Stimulated activated memory B cell treated with anti-CD40 and anti-IgM and Interleukin-4, amounts not matched to agents 10 μg/mL and 1 μg/mL and 100 μg/mL, for 72 hours (primary cell): ENCODE measurements around the gene CEP250.
A peak's percentile ranks its signal among the peaks of the same experiment; 100 is the strongest.
"Not testable (repeated sequence)": the region's sequence is repeated elsewhere in the genome, so short reads cannot be mapped to it uniquely, and the experiment has no call there.

Experiments used
- ATAC-seq: fragments of 150-1000 bp; cut with Tn5 transposase; 2 replicates; pipeline ENCODE4 v1.10.0; 2021
- H3K27ac Mint-ChIP-seq: one replicate; pipeline ENCODE4 v1.8.0; 2022; ENCODE audit warnings: mild to moderate bottlenecking, mixed read lengths
- H3K27me3 Mint-ChIP-seq: one replicate; pipeline ENCODE4 v1.8.0; 2022; ENCODE audit warnings: mixed read lengths
- H3K36me3 Mint-ChIP-seq: one replicate; pipeline ENCODE4 v1.8.0; 2022; ENCODE audit warnings: mixed read lengths
- H3K4me1 Mint-ChIP-seq: one replicate; pipeline ENCODE4 v1.8.0; 2022; ENCODE audit warnings: mixed read lengths
- H3K4me3 Mint-ChIP-seq: one replicate; pipeline ENCODE4 v1.8.0; 2022; ENCODE audit warnings: mild to moderate bottlenecking, moderate library complexity, mixed read lengths
- H3K9me3 Mint-ChIP-seq: one replicate; pipeline ENCODE4 v1.8.0; 2022; ENCODE audit warnings: mixed read lengths

Gene CEP250

DNA sequence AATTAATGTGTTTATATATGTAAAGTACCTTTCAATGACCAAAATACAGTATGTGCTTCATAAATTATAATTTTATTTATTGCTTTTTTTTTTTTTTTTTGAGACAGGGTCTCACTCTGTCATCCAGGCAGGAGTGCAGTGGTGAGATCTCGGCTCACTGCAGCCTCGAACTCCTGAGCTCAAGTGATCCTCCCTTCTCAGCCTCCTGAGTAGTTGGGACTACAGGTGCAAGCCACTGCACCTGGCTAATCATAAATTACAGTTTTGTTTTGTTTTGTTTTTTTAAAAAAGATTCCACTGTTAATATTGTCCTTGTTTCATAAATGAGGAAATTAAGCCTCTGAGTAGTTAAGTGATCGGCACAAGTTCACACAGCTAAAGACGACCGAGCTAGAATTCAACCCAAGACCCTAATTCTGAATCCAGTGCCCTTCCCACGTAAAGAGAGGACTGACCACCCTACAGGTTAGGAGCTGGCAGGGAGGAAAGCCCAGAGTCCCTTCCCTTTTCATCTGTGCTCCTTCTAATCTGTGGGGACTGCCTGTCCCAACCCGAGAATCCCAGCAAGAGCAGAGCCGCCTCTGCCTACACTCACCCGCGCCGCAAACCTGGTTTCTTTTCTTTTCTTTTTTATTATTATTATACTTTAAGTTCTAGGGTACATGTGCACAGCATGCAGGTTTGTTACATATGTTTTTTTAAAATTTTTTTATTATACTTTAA lies 8.9 kb upstream of the CEP250 start:
- peak overlapping the region; percentile 57 for H3K4me3 Mint-ChIP-seq
- ATAC-seq: no peak
- peaks cover 11% of the 10 kb centered on the region for H3K27me3 Mint-ChIP-seq
- H3K27ac Mint-ChIP-seq: no peak overlapping the region
- H3K4me1 Mint-ChIP-seq: no peaks in the 10 kb centered on the region
- no peaks in the 10 kb centered on the region for H3K9me3 Mint-ChIP-seq
- H3K36me3 Mint-ChIP-seq: no peaks in the 10 kb centered on the region

DNA sequence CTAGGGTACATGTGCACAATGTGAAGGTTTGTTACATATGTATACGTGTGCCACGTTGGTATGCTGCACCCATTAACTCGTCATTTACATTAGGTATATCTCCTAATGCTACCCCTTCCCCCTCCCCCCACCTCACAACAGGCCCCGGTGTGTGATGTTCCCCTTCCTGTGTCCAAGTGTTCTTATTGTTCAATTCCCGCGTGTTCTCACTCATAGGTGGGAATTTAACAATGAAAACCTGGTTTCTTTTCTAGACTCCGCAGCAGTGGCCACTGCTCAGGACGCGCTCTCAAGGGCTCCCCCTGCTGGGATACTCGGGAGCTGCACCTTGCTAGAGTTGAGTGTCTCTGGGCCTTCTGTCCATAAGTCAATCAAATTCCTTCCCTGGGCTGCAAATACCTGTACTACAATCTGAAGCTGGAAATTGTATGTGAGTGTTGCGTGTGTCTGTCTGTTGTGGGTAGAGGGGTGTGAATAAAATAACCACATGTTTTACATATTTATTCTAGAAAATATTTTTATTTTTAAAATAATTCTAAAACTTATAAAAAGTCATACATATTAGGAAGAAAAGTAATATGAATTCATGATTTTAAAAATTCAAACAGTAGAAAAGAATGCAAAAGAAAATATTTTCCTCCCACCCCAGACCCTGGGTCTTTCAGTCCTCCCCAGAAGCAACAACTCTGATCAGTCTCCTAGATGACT lies 8.2 kb upstream of the CEP250 start:
- H3K27me3 Mint-ChIP-seq: peaks cover 11% of the 10 kb centered on the region
- H3K36me3 Mint-ChIP-seq: no peaks in the 10 kb centered on the region
- H3K4me3 Mint-ChIP-seq: peak overlapping the region; percentile 78
- ATAC-seq: peak; percentile 90
- H3K4me1 Mint-ChIP-seq: no peaks in the 10 kb centered on the region
- no peaks in the 10 kb centered on the region for H3K9me3 Mint-ChIP-seq
- no peak overlapping the region for H3K27ac Mint-ChIP-seq

DNA sequence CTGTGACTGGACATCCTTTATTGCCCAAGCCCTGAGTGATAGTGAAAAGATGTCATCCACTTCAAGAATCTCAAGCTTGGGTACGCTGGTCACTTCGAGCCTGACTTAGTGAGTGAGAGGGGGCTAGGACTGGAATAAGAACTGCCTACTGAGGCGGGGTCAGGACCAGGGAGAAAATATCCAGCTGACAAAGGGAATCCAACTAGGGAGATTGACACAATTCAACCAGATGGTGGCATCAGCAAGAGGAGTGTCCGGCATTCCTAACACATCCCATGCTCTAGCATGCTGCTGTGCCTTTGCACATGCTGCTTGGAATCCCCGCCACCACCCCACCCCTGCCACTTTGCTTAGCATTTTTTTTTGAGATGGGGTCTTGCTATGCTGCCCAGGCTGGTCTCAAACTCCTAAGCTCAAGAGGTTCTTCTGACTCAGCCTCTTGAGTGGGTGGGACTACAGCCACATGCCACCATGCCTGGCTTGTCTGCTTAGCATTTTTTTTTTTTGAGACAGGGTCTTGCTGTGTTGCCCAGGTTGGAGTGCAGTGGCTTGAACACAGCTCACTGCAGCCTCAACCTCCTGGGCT lies 6.5 kb upstream of the CEP250 start:
- H3K27me3 Mint-ChIP-seq: peaks cover 8% of the 10 kb centered on the region
- no peak overlapping the region for H3K27ac Mint-ChIP-seq
- no peaks in the 10 kb centered on the region for H3K9me3 Mint-ChIP-seq
- no peaks in the 10 kb centered on the region for H3K36me3 Mint-ChIP-seq
- no peak for ATAC-seq
- H3K4me1 Mint-ChIP-seq: no peaks in the 10 kb centered on the region
- H3K4me3 Mint-ChIP-seq: no peak overlapping the region

DNA sequence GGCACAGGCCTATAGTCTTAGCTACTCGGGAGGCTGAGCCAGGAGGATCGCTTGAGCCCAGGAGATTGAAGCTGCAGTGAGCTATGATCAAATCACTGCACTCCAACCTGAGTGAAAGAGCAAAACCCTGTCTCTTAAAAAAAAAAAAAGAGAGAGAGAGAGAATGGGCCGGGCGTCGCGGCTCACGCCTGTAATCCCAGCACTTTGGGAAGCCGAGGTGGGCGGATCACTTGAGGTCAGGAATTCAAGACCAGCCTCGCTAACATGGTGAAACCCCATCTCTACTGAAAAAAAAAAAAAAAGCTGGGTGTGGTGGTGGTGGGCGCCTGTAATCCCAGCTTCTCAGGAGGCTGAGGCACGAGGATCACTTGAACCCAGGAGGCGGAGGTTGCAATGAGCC lies 5.5 kb upstream of the CEP250 start:
- not testable (repeated sequence) for ATAC-seq, H3K27me3 Mint-ChIP-seq, H3K4me3 Mint-ChIP-seq, H3K36me3 Mint-ChIP-seq, H3K4me1 Mint-ChIP-seq, H3K9me3 Mint-ChIP-seq, H3K27ac Mint-ChIP-seq

DNA sequence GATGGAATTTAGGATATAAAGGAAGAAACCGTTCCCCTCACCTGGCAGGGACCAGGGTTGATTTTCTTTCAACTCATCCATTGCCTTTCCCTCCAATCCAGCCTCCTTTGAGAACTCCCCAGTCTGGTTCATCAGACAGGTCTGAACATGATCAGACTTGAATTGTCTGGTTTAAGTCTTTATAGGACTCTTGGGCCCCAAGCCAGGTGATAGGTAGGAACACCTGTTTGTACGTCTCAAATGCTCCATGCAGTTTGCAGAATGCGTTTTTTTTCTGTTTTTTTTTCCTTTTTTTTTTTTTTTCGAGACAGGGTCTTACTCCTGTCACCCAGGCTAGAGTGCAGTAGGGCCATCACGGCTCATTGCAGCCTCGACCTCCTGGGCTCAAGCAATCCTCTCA lies 4.1 kb upstream of the CEP250 start:
- Mint-ChIP-seq H3K36me3 (no peaks in the 10 kb centered on the region), H3K27ac (no peak overlapping the region), H3K4me3 (no peak overlapping the region), H3K4me1 (peaks cover 6% of the 10 kb centered on the region), H3K9me3 (no peaks in the 10 kb centered on the region), H3K27me3 (no peaks in the 10 kb centered on the region)
- ATAC-seq: no peak

DNA sequence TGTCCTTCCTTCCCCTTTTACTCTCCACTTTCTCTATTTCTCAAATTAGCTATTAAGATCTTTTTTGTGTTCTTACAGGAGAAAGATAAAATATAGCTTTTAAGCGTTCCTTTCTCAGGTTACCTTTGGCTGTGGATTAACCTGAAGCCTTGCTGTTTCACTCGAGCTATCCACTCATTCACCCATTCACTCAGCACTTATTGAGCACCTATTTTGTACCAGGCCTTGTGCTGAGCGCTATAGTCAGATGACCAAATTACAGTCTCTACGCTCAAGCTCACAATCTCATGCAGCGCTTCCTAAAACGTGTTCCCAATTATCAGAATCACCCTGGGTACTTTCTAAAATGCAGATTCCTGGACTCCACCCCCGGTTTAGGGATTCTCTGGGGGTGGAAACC lies 1.8 kb upstream of the CEP250 start:
- H3K4me1 Mint-ChIP-seq: peaks cover 20% of the 10 kb centered on the region
- no peaks in the 10 kb centered on the region for H3K9me3 Mint-ChIP-seq
- peak overlapping the region; percentile 96 for H3K4me3 Mint-ChIP-seq
- H3K27ac Mint-ChIP-seq: no peak overlapping the region
- no peaks in the 10 kb centered on the region for H3K27me3 Mint-ChIP-seq
- ATAC-seq: no peak
- no peaks in the 10 kb centered on the region for H3K36me3 Mint-ChIP-seq

DNA sequence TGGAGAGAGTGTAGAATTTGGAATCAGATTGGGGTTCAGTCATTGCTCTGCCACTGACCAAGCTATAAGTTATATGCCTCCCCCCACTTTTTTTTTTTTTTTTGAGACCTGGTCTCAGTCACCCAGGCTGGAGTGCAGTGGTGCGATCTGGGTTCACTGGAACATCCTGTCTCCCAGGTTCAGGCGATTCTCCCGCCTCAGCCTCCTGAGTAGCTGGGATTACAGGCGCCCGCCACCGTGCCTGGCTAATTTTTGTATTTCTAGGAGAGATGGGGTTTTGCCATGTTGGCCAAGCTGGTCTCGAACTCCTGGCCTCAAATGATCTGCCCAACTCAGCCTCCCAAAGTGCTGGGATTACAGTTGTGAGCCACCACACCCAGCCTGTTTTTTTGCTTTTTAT lies 1.3 kb downstream of the CEP250 start:
- ATAC-seq, H3K27me3 Mint-ChIP-seq, H3K9me3 Mint-ChIP-seq, H3K4me3 Mint-ChIP-seq, H3K36me3 Mint-ChIP-seq, H3K27ac Mint-ChIP-seq: not testable (repeated sequence)
- peaks cover 20% of the 10 kb centered on the region for H3K4me1 Mint-ChIP-seq

DNA sequence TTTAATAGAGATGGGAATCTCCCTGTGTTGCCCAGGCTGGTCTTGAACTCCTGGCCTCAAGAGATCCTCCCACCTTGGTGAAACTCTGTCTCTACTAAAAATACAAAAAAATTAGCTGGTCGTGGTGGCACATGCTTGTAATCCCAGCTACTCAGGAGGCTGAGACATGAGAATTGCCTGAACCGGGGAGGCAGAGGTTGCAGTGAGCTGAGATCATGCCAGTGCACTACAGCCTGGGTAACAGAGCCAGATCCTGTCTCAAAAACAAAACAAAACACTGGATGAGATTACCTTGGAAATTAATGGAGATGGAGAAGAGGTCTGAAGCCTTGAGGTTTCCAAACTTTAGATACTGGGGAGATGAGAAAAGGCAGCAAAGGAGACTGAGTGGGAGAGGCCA lies 2.1 kb downstream of the CEP250 start:
- H3K36me3 Mint-ChIP-seq, H3K27me3 Mint-ChIP-seq, H3K4me3 Mint-ChIP-seq, ATAC-seq, H3K27ac Mint-ChIP-seq, H3K9me3 Mint-ChIP-seq: not testable (repeated sequence)
- peaks cover 26% of the 10 kb centered on the region for H3K4me1 Mint-ChIP-seq

DNA sequence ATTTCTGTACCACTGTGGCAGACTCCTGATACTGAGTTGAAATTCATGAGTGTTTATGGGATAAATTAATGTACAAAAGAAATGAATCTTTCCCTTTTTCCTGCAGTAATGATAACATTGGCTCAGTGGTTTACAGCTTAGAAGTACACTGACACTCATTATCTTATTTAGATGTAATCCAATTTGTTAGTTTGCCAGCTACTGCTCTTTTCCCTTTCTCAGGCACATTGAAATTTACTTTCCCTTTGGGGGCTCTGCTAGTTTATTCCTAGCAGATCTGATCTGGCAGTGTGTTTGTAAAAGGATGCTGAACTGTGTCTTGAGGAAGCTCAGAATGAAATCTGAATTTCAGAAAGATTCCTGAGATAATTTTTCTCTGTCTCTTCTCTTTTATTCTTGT lies 3.0 kb downstream of the CEP250 start:
- Mint-ChIP-seq H3K4me3 (no peak overlapping the region), H3K27me3 (no peaks in the 10 kb centered on the region), H3K27ac (no peak overlapping the region), H3K36me3 (peaks cover 6% of the 10 kb centered on the region), H3K9me3 (no peaks in the 10 kb centered on the region), H3K4me1 (peaks cover 29% of the 10 kb centered on the region)
- no peak for ATAC-seq

DNA sequence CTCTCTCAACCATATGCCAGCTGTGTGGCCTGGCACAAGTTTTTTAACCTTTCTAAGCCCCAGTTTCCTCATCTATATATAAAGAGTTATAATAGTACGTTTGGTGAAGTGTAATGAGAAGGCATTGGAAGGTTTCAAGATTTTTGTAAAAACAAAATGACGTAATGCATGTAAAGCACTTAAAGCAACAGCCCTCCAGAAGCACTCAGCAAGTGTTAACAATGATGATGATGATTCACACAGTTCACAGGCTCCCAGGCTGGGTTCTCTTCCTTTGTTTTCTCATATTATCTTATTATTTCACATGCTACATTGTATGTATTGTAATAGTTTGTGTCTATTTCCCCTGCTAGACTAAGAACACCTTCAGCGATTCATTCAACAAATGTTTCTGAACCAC lies 6.2 kb downstream of the CEP250 start:
- Mint-ChIP-seq H3K4me3 (no peak overlapping the region), H3K36me3 (peaks cover 6% of the 10 kb centered on the region), H3K4me1 (peaks cover 24% of the 10 kb centered on the region), H3K9me3 (no peaks in the 10 kb centered on the region), H3K27me3 (no peaks in the 10 kb centered on the region), H3K27ac (peak overlapping the region; percentile 61)
- ATAC-seq: no peak

DNA sequence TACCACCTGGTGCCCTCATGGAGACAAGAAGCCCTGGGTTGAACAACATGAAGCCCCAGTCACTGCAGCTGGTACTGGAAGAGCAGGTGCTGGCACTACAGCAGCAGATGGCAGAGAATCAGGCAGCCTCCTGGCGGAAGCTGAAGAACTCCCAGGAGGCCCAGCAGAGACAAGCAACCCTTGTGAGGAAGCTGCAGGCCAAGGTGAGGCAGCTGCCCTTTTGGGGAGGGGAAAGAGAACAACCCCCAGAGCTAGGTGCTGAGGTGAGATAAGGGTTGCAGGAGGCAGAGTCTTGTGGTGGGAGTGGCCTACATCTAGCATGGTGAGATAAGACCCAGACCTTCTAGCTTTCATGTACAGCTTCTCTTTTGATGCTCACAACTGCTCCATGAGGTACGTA lies 7.0 kb downstream of the CEP250 start:
- ATAC-seq: no peak
- H3K27me3 Mint-ChIP-seq: no peaks in the 10 kb centered on the region
- H3K9me3 Mint-ChIP-seq: no peaks in the 10 kb centered on the region
- peaks cover 18% of the 10 kb centered on the region for H3K4me1 Mint-ChIP-seq
- H3K27ac Mint-ChIP-seq: peak overlapping the region; percentile 61
- no peak overlapping the region for H3K4me3 Mint-ChIP-seq
- peaks cover 6% of the 10 kb centered on the region for H3K36me3 Mint-ChIP-seq

DNA sequence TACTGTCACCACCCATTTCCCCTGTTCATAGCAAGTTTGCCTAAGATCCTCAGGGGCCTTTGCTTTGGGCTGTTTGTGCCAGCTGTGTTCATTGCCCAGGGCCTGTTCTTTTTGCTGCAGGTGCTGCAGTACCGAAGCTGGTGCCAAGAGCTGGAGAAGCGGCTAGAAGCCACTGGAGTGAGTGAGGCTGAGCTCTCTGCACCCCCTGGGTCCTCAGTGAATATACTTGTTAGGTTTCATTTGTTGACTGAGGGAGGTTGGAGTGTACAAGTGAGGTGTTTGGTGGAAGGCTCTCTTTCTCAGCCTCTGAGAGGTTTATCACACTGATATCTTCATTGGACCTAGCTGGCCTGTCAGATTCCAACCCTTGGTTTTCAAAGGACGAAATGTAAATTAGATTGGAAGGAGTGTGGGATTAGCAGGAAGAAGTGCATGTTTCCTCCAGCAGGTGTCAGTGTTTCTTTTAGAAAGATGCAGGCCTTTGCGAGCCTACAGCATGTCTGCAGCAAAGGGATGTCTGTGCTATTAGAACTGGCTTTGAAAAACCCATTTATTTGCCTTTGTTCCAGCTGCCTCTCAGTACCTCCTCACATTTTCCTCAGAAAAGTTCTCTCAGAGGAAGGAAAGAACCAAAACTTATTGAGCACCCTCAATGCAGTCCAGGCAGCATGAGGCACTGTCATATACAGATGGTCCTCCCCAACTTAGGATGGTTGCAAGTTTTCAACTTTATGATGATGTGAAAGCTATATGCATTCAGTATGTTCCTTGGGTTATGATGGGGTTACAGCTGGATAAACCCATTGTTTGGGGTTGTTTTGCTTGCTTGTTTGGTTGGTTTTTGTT lies 8.3 kb downstream of the CEP250 start:
- no peak overlapping the region for H3K27ac Mint-ChIP-seq
- peak; percentile 77 for ATAC-seq
- H3K4me3 Mint-ChIP-seq: no peak overlapping the region
- no peaks in the 10 kb centered on the region for H3K27me3 Mint-ChIP-seq
- H3K36me3 Mint-ChIP-seq: peaks cover 6% of the 10 kb centered on the region
- H3K9me3 Mint-ChIP-seq: no peaks in the 10 kb centered on the region
- H3K4me1 Mint-ChIP-seq: peaks cover 13% of the 10 kb centered on the region

DNA sequence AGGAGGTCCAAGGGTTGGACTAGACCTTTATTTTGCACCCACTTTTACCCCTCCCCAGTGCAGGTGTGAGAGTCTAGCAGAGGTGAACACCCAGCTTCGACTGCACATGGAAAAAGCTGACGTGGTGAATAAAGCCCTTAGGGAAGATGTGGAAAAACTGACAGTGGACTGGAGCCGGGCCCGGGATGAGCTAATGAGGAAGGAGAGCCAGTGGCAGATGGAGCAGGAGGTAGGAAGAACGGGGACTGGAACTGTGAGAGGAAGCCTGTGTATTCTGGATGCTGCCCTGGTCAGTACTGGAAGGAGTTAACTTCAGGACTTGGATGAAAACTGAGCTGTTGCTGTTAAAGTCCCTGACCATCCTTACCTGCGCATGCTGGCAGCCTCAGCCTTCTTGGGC lies 10.6 kb downstream of the CEP250 start:
- ATAC-seq: no peak
- peaks cover 6% of the 10 kb centered on the region for H3K36me3 Mint-ChIP-seq
- H3K4me1 Mint-ChIP-seq: peaks cover 13% of the 10 kb centered on the region
- no peaks in the 10 kb centered on the region for H3K27me3 Mint-ChIP-seq
- H3K27ac Mint-ChIP-seq: no peak overlapping the region
- H3K9me3 Mint-ChIP-seq: no peaks in the 10 kb centered on the region
- H3K4me3 Mint-ChIP-seq: no peak overlapping the region

DNA sequence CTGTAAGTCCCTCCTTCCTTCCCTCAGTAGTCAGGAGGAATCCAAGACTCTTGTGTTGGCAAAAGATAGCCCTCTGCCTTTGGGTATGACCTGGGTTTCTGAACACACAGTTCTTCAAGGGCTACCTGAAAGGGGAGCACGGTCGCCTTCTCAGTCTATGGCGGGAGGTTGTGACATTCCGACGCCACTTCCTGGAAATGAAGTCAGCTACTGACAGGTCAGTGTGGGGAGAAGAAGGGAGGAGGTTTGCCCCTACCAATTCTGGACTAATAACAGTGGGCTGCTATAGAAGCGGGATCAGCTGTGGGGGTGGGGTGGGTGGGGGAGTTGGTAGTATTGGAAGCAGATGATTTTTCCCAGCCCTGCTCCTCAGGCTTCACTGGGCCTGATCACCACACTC lies 11.5 kb downstream of the CEP250 start:
- Mint-ChIP-seq H3K36me3 (peaks cover 6% of the 10 kb centered on the region), H3K4me3 (no peak overlapping the region), H3K4me1 (peaks cover 16% of the 10 kb centered on the region), H3K27me3 (no peaks in the 10 kb centered on the region), H3K9me3 (no peaks in the 10 kb centered on the region), H3K27ac (no peak overlapping the region)
- no peak for ATAC-seq
